ENCODE results near the gene LYRM4.

The LYRM4 gene

GRCh38 chr6:5083307-5083583 is 177.5 kb downstream of the LYRM4 start:
- Histone ChIP-seq H3K79me2 (ENCODE audit: insufficient read depth, low read length) (no peaks in the 10 kb centered on the region), H3K9me3 (ENCODE audit: insufficient read depth, low read length) (no peaks in the 10 kb centered on the region), H3K27me3 (ENCODE audit: low read length) (no peaks in the 10 kb centered on the region), H3K4me3 (ENCODE audit: insufficient read depth, low read length, poor library complexity, severe bottlenecking) (no peak overlapping the region), H3K9ac (ENCODE audit: low read length) (no peak overlapping the region), H2AFZ (ENCODE audit: low read depth, low read length, severe bottlenecking) (no peak overlapping the region), H4K20me1 (ENCODE audit: low read depth, low read length) (no peaks in the 10 kb centered on the region), H3K27ac (ENCODE audit: low read depth, low read length) (no peak overlapping the region), H3K4me2 (ENCODE audit: low read depth, low read length, poor library complexity, severe bottlenecking) (no peak overlapping the region), H3F3A (ENCODE audit: insufficient read depth) (no peaks in the 10 kb centered on the region), H3K36me3 (ENCODE audit: low read length) (no peaks in the 10 kb centered on the region), H3K9me2 (replicated peaks; ENCODE audit: insufficient read depth, low read length) (no peaks in the 10 kb centered on the region)
- no peak for TF ChIP-seq CTCF (IDR thresholded peaks at IDR 0.05; ENCODE audit: insufficient read depth, low read length, poor library complexity, severe bottlenecking)
- TF ChIP-seq EZH2phosphoT487 (conservative IDR thresholded peaks at IDR 0.05; ENCODE audit: low read length) = no peak

GRCh38 chr6:5082487-5083306 is 178.1 kb downstream of the LYRM4 start:
- Histone ChIP-seq H3K36me3 (ENCODE audit: low read length) (no peaks in the 10 kb centered on the region), H2AFZ (ENCODE audit: low read depth, low read length, severe bottlenecking) (no peak overlapping the region), H3K9me2 (replicated peaks; ENCODE audit: insufficient read depth, low read length) (no peaks in the 10 kb centered on the region), H3K9ac (ENCODE audit: low read length) (no peak overlapping the region), H3K27ac (ENCODE audit: low read depth, low read length) (no peak overlapping the region), H3K4me3 (ENCODE audit: insufficient read depth, low read length, poor library complexity, severe bottlenecking) (no peak overlapping the region), H3K79me2 (ENCODE audit: insufficient read depth, low read length) (no peaks in the 10 kb centered on the region), H3K4me2 (ENCODE audit: low read depth, low read length, poor library complexity, severe bottlenecking) (no peak overlapping the region), H4K20me1 (ENCODE audit: low read depth, low read length) (no peaks in the 10 kb centered on the region), H3F3A (ENCODE audit: insufficient read depth) (no peaks in the 10 kb centered on the region), H3K9me3 (ENCODE audit: insufficient read depth, low read length) (no peaks in the 10 kb centered on the region), H3K27me3 (ENCODE audit: low read length) (no peaks in the 10 kb centered on the region)
- no peak for TF ChIP-seq CTCF (IDR thresholded peaks at IDR 0.05; ENCODE audit: insufficient read depth, low read length, poor library complexity, severe bottlenecking)
- no peak for TF ChIP-seq EZH2phosphoT487 (conservative IDR thresholded peaks at IDR 0.05; ENCODE audit: low read length)

- Histone ChIP-seq H3K4me3 (ENCODE audit: insufficient read depth, low read length, poor library complexity, severe bottlenecking) (no peak overlapping the region), H2AFZ (ENCODE audit: low read depth, low read length, severe bottlenecking) (no peak overlapping the region), H3K27me3 (ENCODE audit: low read length) (no peaks in the 10 kb centered on the region), H3K36me3 (ENCODE audit: low read length) (no peaks in the 10 kb centered on the region), H3K9ac (ENCODE audit: low read length) (no peak overlapping the region), H3K9me2 (replicated peaks; ENCODE audit: insufficient read depth, low read length) (no peaks in the 10 kb centered on the region), H3K4me2 (ENCODE audit: low read depth, low read length, poor library complexity, severe bottlenecking) (no peak overlapping the region), H4K20me1 (ENCODE audit: low read depth, low read length) (no peaks in the 10 kb centered on the region), H3K27ac (ENCODE audit: low read depth, low read length) (no peak overlapping the region), H3K9me3 (ENCODE audit: insufficient read depth, low read length) (no peaks in the 10 kb centered on the region), H3K79me2 (ENCODE audit: insufficient read depth, low read length) (no peaks in the 10 kb centered on the region), H3F3A (ENCODE audit: insufficient read depth) (no peaks in the 10 kb centered on the region)
- no peak for TF ChIP-seq EZH2phosphoT487 (conservative IDR thresholded peaks at IDR 0.05; ENCODE audit: low read length)
- no peak for TF ChIP-seq CTCF (IDR thresholded peaks at IDR 0.05; ENCODE audit: insufficient read depth, low read length, poor library complexity, severe bottlenecking)
Measured at GRCh38 chr6:5081955-5082354, 178.8 kb downstream of the LYRM4 start.

Data from SU-DHL-6 (cell line).